Peyer's patch (tissue), 4 donors: ENCODE results near the gene TGFA. TPM values are rescaled to one million over a fixed set of nuclear protein-coding genes. Genes with fewer than 3 reads are reported as not detected.
A peak's percentile ranks its signal among the peaks of the same experiment; 100 is the strongest.

Source experiments
- DNase-seq, 3 donors: peaks; one replicate each; pipeline ENCODE4 v3.0.0-alpha.2; 2017 to 2019
- H3K27ac ChIP-seq, 4 donors: fragments of 200-600 bp; sonication (generic); one replicate each; pipeline ENCODE4 v1.5.1; 2016 to 2019
- H3K27me3 ChIP-seq, 2 donors: fragments of 200-600 bp; sonication (generic); one replicate each; pipeline ENCODE4 v1.5.1; 2019
- H3K36me3 ChIP-seq, 3 donors: fragments of 200-600 bp; sonication (generic); one replicate each; pipeline ENCODE4 v1.5.1; 2016 to 2019
- H3K4me1 ChIP-seq, 4 donors: fragments of 200-600 bp; sonication (generic); one replicate each; pipeline ENCODE4 v1.5.1; 2016 to 2019
- H3K4me3 ChIP-seq, 4 donors: fragments of 200-600 bp; sonication (generic); 1 replicate in 3 of 4; 2 replicates in 1 of 4; pipeline ENCODE4 v1.5.1; 2016 to 2019; ENCODE audit warnings: mild to moderate bottlenecking in 1 of 4
- H3K9me3 ChIP-seq, 4 donors: fragments of 200-600 bp; sonication (generic); one replicate each; pipeline ENCODE4 v1.5.1; 2016 to 2019; ENCODE audit warnings: mild to moderate bottlenecking in 1 of 4
- POLR2A ChIP-seq, 2 donors: fragments of 450-650 bp; IDR thresholded peaks; one replicate each; pipeline ENCODE4 v1.5.1; 2017; ENCODE audit warnings: antibody characterized with exemption in 2 of 2, mild to moderate bottlenecking in 2 of 2, moderate library complexity in 2 of 2
- total RNA-seq, 4 donors: library from RNA; depleted of rRNA; stranded (reverse); fragments of >200 nt; gene quantifications; one replicate each; pipeline ENCODE4 v1.1.0, GENCODE V29; 2016
- TF ChIP-seq, protein P1 (sequence below), 6 experiments: fragments of 450-650 bp in 4 of 6; fragments of 200-600 bp in 2 of 6; sonication (generic) in 1 of 6; IDR thresholded peaks; one replicate each; pipeline ENCODE4 v1.5.1; 2017 to 2019; ENCODE audit warnings: antibody characterized with exemption in 6 of 6, mild to moderate bottlenecking in 3 of 6, moderate library complexity in 1 of 6

Gene TGFA
- total RNA-seq, 4 donors from 2014 or later: 2.5 to 51.6 (median 37.9) TPM

DNA sequence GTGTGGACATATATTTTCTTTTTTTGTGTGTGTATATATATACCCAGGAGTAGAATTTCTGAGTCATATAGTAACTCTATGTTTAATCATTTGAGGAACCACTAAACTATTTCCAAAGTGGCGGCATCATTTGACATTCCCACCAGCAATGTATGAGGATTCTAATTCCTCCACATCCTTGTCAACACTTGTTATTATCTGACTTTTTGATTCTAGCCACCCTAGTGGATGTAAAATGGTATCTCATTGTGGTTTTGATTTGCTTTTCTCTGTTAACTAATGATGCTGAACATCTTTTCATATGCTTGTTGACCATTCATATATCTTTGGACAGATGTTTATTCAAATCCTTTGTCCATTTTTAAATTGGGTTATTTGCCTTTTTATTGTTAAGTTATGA lies 120.3 kb downstream of the TGFA start:
- no peak for TF ChIP-seq POLR2A (IDR thresholded peaks at IDR 0.05)
- TF ChIP-seq, protein P1, sequence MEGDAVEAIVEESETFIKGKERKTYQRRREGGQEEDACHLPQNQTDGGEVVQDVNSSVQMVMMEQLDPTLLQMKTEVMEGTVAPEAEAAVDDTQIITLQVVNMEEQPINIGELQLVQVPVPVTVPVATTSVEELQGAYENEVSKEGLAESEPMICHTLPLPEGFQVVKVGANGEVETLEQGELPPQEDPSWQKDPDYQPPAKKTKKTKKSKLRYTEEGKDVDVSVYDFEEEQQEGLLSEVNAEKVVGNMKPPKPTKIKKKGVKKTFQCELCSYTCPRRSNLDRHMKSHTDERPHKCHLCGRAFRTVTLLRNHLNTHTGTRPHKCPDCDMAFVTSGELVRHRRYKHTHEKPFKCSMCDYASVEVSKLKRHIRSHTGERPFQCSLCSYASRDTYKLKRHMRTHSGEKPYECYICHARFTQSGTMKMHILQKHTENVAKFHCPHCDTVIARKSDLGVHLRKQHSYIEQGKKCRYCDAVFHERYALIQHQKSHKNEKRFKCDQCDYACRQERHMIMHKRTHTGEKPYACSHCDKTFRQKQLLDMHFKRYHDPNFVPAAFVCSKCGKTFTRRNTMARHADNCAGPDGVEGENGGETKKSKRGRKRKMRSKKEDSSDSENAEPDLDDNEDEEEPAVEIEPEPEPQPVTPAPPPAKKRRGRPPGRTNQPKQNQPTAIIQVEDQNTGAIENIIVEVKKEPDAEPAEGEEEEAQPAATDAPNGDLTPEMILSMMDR (IDR thresholded peaks at IDR 0.05): no peak
- Histone ChIP-seq H3K27me3 (no peaks in the 10 kb centered on the region), H3K4me3 (no peak overlapping the region), H3K27ac (no peak overlapping the region), H3K9me3 (no peaks in the 10 kb centered on the region), H3K4me1 (no peaks in the 10 kb centered on the region), H3K36me3 (no peaks in the 10 kb centered on the region)
- no peak for DNase-seq

DNA sequence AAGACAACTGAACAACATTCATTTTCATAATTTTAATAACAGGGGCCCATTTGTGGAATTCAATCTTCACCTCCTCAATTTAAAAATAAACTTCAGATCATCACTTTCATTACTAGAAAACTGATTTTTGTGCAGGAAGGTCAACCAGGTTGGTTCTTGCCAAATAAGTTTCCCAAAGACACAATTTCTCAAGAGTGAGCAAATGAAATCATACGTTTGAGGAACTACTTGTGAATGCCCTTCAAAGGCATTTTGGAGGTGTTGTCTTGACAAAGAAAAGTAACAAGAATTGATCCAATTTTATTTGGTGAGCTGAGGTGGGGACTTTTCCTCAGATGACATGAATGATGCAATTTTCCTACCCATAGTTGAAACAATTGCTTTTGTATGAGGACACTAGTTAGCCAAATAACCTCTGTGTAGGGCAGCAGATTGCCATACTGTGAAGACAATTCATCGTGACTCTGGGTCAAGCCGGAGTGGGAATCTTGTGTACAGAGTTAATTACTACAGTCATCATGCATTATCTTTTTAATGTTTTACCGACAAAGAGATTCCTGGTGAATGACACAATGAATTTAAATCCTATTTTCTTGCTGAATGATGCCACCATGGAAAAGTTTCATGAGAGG lies 121.8 kb downstream of the TGFA start:
- H3K4me3 ChIP-seq: no peak overlapping the region
- H3K27me3 ChIP-seq: no peaks in the 10 kb centered on the region
- DNase-seq: no peak
- no peaks in the 10 kb centered on the region for H3K4me1 ChIP-seq
- H3K36me3 ChIP-seq: no peaks in the 10 kb centered on the region
- no peak for TF ChIP-seq POLR2A (IDR thresholded peaks at IDR 0.05)
- TF ChIP-seq, protein P1 (IDR thresholded peaks at IDR 0.05): no peak
- H3K9me3 ChIP-seq: no peaks in the 10 kb centered on the region
- no peak overlapping the region for H3K27ac ChIP-seq

DNA sequence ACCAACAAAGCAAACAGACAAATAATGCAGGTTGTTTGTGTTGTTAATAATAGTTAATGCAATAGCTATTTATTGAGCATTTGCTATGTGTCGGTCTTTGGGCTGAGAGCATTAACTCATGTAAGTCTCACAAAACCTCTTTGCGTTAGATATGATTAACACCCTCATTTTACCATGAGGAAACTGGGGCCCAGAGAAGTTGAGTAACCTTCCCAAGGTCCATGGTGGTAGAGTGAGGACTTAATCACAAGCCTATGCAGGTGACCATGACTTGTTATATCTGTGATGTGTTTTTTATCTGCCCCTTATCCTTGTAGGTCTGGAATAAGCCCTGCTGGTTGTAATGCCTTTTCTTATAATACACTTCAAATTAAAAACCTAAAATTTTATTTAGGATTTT lies 127.3 kb downstream of the TGFA start:
- TF ChIP-seq, protein P1 (IDR thresholded peaks at IDR 0.05): no peak
- no peak for TF ChIP-seq POLR2A (IDR thresholded peaks at IDR 0.05)
- Histone ChIP-seq H3K4me3 (no peak overlapping the region), H3K27me3 (no peaks in the 10 kb centered on the region), H3K9me3 (no peaks in the 10 kb centered on the region), H3K4me1 (peaks cover 0 to 3% (median 0%) of the 10 kb centered on the region in 4 donors), H3K36me3 (no peaks in the 10 kb centered on the region), H3K27ac (no peak overlapping the region)
- DNase-seq: no peak

DNA sequence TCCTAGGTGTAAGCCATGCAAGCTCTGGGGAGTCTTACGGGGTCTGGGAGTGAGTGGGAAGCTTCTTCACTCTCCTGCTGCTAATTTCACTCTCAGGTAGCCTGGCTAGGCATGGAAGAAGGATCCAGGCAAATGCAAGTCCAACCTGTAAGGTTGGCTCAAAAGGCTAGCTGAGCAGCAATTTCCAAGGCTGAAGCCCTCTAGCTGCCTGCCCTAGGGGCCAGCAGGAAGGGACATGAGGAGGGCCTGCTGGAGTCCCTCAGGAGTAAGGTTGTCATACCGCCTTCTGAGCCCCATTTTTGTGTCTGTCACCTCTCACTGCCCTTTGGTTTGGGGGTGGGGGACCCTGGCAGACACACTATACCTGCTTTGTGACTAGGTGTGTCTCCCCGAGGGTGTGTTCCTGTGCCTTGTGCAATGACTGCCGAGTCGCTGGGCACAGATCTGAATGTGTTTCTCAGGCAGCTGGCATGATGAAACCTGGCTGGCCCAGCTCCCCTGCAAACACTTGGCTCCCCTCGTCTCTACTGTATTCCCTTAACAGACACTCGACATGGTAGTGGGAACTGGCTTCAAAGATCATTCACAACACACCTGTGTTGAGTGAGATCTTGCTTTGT lies 127.8 kb downstream of the TGFA start:
- no peaks in the 10 kb centered on the region for H3K36me3 ChIP-seq
- no peak overlapping the region for H3K4me3 ChIP-seq
- H3K27me3 ChIP-seq: no peaks in the 10 kb centered on the region
- H3K27ac ChIP-seq: no peak overlapping the region
- DNase-seq: peak in 1 of 3 donors; percentile 57
- TF ChIP-seq POLR2A (IDR thresholded peaks at IDR 0.05): no peak
- TF ChIP-seq, protein P1 (IDR thresholded peaks at IDR 0.05): no peak
- H3K4me1 ChIP-seq: peaks cover 0 to 3% (median 0%) of the 10 kb centered on the region in 4 donors
- H3K9me3 ChIP-seq: no peaks in the 10 kb centered on the region

DNA sequence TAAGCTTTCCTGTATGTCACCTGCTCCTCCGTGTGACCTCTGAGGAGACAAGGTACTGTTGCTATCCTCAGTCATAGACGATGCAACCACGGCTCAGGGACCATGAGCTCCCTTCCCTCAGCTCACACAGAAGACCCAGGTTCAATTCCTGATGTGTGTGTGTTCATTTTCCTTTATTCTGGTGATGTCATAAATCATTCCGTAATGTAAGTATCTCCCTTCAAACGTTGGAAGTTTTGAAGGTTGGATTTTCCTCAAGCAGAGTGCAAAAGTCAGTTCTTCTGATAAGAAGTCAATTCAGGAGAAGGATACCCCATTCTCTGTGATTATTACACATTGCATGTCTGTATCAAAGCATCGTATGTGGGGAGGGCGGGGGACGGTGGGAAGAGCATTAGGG lies 132.9 kb downstream of the TGFA start:
- Histone ChIP-seq H3K27me3 (no peaks in the 10 kb centered on the region), H3K4me1 (peaks cover 0 to under 1% (median 0%) of the 10 kb centered on the region in 4 donors), H3K4me3 (no peak overlapping the region), H3K9me3 (no peaks in the 10 kb centered on the region), H3K36me3 (no peaks in the 10 kb centered on the region), H3K27ac (no peak overlapping the region)
- TF ChIP-seq POLR2A (IDR thresholded peaks at IDR 0.05): no peak
- TF ChIP-seq, protein P1 (IDR thresholded peaks at IDR 0.05): no peak
- no peak for DNase-seq
